GM21737 (cell line): ENCODE measurements around the gene KCTD15.

Experiments used
- ATAC-seq: cut with Tn5 transposase; IDR thresholded peaks from one replicate; pipeline ENCODE4 v1.9.1; 2021; ENCODE audit warnings: mild to moderate bottlenecking, moderate library complexity; ENCODE audit not compliant: unreplicated experiment

The KCTD15 gene

DNA sequence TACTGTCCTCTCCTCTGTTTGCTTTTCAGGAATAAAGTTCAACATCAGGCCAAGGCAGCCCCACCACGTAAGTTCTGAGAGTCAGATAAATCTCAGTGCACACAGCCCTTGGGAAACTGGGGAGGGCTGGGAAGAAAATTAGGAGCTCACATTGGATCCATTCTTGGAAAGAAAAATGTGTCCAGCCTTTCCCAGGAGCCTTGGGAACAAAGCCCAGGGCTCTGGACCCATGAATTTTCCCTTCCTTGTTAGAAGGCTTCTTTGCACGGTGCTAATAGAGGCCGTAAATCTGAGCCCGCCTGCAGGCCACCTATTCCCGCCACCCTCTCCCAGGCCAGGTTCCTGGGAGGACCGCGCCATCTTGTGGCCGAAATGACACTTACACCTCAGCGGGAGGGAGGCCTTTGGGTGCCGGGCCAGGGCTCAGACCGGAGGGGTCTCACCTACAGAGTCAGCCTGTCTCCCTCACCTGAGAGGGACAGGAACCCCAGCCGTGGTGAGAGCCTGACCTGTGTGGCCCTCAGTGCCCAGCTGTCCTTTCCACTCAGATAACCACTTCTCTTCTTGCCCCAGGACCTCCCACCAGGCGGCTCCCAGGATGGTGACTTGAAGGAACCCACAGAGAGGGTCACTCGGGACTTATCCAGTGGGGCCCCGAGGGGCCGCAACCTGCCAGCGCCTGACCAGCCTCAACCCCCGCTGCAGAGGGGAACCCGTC, 25.1 kb upstream of the KCTD15 start:
- ATAC-seq, result no peak

DNA sequence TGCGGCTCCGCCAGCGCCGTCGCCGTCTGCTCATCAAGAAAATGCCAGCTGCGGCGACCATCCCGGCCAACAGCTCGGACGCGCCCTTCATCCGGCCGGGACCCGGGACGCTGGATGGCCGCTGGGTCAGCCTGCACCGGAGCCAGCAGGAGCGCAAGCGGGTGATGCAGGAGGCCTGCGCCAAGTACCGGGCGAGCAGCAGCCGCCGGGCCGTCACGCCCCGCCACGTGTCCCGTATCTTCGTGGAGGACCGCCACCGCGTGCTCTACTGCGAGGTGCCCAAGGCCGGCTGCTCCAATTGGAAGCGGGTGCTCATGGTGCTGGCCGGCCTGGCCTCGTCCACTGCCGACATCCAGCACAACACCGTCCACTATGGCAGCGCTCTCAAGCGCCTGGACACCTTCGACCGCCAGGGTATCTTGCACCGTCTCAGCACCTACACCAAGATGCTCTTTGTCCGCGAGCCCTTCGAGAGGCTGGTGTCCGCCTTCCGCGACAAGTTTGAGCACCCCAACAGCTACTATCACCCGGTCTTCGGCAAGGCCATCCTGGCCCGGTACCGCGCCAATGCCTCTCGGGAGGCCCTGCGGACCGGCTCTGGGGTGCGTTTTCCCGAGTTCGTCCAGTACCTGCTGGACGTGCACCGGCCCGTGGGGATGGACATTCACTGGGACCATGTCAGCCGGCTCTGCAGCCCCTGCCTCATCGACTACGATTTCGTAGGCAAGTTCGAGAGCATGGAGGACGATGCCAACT, 24.4 kb upstream of the KCTD15 start:
- ATAC-seq, result no peak

DNA sequence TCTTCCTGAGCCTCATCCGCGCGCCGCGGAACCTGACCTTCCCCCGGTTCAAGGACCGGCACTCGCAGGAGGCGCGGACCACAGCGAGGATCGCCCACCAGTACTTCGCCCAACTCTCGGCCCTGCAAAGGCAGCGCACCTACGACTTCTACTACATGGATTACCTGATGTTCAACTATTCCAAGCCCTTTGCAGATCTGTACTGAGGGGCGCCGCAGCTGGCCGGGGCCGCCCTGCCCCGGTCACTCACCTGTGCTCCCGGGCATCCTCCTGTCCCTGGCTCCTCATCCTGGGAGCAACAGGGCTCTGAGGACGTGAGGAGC, 23.9 kb upstream of the KCTD15 start:
- ATAC-seq, result no peak

DNA sequence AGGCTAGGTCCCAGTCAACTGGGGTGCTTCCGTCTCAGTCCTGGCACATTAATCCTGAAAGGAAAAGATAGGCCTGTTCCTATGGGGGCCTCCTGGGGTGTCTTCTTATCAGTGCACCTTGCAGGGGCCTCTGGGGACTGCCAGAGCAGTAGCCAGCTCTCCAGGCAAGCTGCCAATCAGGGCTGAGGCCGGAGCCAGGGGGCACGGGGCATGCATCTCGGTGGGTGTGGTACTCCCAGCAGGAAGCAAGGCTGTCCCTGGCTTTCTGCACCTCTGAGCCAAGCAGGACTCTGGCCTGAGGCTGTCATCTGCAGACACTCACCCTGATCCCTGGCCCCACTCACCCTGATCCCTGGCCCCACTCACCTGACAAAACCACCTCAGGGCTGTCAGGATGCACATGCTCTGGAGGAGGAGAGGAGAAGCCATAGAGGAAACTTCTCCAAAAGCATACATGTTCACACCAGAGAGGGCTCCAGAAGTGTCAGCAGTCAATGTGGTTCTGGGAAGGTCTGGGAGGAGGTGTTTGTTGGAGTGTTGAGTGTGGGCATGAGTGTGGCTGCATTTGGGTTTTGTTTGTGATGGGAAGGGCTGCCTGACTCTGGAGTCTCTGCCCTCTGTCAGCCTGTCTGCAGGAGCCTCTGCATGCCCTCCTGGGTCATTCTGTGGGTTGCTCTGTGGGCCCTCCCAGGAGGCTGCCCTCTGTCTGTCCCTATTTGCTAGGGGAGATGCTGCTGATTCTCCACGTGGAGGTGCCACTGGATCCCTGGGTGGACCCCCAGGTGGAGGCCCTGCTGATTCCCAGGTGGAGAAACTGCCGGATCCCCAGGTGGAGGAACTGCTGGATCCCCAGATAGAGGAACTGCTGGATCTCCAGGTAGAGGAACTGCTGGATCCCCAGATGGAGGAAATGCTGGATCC, 22.7 kb upstream of the KCTD15 start:
- ATAC-seq, result no peak

DNA sequence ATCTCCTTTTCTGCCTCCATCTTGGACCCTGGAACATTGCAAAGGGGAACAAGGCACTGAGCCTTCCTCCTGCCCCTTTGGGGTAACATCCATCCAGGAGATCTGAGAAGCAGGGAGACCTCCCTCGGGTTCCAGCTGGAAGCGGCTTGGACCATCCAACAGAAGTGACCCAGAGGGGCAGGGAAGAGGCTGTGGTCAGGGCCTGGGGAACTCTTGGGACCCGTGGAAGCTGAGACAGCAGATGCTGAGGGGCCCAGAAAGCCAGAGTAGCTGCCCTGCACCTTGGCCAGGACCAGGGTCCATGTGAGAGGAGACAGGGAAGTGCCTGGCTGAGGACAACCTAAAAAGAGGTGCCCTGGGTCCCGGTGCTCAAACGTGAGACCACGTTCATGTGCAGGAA, 21.9 kb upstream of the KCTD15 start:
- no peak for ATAC-seq

DNA sequence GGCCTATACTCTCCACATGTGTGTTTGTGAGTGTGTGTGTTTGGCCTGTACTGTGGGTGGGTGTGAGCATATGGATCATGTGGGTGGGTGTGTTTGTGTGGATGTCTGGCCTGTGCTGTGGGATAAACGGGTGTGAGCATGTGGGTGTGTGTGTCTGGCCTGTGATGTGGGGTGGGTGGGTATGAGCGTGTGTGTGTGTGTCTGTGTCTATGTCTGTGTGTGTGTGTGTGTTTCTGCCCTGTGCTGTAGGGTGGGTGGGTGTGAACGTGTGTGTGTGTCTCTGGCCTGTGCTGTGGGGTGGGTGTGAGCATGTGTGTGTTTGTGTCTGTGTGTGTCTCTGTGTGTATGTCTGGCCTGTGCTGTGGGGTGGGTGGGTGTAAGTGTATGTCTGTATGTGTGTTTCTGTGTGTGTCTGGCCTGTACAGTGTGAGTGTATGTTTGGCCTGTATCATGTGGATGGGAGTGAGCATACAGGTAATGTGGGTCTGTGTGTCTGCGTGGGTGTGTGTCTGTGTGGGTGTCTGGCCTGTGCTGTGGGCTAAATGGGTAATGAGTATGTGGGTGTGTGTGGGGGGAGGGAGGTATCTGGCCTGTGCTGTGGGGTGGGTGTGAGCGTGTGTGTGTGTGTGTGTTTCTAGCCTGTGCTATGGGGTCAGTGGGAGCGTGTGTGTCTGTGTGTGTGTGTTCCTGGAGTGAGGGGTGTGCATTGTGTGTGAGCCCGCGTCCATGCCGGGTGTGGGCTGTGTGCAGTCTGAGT, 20.8 kb upstream of the KCTD15 start:
- ATAC-seq, result no peak

DNA sequence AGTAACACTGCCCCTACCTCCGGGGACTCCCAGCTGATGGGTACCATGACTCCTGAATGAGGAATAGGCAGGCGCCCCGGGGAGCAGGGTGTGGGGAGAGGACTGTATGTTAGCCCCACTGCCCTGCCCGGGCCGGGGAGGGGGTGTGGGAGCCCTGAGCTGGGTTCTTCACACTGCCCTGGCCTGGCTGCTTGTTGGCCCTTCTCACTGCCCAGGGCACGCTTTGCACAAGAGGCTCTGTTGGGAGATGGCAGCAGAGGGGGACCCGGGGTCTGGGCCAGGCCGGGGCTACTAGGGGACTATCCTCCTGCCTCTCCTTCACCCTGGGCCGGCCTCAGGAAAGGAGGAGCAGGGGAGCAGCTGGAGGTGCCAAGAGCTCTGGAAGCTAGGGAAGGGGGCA, 19.3 kb upstream of the KCTD15 start:
- ATAC-seq, result no peak

DNA sequence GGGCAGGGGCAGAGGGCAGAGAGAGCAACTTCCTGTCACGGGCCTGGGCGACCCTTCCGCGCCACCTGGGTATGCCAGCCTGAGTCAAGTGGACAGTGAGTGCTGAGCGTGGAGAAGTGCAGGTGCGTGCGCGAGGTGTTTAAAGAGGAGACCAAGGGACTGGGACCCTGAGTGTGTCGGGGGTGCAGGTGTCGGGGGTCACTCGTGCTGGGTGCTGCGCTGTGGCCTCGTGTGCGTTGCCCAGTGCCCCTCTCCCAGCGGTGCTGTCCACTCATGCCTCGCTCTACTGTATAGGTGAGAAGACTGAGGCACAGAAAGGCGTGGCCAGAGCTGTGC, 18.9 kb upstream of the KCTD15 start:
- no peak for ATAC-seq

DNA sequence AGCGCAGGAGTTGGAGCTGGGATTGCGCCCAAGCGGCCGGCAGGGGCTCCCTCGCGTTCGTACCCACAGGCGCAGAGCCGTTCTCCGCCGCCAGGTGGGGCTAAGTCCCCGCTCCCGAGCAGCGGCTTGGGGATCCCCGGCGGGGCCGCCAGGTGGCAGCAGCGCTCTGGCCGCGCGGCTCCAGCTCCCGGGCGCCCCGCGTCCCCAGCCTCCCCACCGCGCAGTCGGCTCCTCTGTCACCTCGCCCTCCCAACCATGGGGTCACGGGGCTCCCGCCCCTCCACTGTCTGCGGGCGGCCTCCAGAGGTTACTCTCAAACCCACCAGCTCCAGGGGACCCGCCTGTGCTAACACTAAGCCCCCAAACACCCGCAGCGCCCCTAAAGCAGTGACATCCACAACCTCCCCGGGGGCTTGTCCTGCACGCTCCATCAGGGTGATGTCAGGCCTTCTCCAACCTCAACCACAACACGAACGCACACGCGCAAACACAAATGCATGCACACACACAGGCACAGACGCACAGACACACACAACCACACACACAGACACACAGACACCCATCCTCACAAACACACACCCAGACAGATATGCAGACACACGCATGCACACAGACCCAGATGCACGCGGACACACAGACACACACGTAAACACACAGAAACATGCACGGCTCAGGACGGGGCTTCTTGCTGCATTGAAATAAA, 18.4 kb upstream of the KCTD15 start:
- no peak for ATAC-seq

DNA sequence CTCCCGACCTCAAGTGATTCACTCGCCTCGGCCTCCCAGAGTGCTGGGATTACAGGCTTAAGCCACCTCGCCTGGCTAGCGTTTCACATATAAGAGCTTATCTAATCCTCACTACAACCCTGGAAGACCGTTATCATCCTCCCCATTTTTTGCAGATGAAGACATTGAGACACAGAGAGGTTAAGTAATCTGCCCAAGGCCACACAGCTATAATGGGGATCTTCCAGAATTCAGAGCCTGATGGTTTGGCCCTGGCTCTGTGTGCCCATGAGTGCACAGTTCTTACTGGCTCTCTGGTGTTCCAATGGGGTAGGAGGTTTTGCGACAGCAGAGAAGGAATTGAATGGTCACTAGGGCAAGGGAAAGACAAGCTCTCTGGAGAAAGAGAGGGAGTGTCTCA, 16.8 kb upstream of the KCTD15 start:
- ATAC-seq, result no peak

DNA sequence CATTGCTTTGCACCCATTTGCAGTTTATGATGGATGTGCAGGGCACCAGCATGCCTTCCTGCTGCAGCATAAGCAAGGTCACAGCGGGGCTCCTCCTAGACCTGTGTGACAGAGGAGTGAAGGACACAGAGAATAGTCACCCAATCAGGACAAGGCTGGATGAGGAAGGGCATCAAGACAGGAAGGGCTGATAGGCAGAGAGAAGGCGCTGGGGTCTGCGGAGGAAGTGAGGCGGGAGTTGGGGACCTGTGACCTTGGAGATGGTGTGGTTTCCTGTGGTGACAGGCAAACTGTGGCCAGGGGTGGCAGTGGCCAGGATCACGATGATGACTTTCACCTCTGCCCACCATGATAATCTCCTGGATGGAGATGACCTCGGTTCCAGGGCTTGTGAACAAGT, 16.4 kb upstream of the KCTD15 start:
- ATAC-seq, result no peak

DNA sequence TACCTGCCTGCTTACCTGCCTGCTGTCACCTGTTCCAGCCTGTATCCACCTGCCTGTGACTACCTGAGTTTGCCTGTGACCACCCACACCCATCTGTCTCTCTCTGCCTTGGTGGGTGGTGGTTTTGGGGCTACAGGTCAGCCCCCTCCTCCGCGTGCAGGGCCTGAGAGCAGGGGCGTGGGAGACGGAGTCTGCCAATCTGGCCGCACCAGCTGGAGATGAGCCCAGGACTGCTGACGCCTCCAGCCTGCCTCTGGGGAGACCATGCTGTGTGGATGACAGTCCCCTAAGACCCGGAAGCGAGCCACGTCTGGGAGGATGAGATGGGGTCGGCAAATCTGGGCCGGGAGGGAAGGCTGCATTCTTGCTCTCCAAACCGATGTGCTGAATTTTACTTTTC, 15.9 kb upstream of the KCTD15 start:
- ATAC-seq, result no peak

DNA sequence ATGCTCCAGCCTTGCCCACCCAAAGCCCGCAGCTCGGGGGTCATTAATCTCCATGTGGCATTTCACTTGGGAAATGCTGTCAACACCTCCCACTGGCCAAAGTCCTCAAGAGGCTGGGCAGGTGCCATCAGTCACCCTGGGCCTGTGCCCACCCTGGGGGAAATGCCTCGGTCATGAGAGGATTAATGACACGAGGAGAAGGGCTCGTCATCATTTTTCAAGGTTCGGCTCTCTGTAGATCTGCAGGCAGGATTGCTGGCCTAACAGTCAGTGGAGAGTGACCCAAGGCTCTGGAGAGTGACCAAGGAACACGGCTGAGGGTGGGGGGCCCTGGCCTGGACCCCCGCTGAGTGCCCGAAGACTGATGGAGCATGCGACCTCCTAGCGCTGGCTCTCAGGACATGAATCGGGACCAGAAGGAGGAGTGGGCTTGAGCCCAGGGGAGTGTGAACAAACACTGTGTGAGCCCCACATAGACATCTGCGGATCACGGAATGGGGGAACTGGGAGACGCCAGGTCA, 15.2 kb upstream of the KCTD15 start:
- ATAC-seq, result no peak

DNA sequence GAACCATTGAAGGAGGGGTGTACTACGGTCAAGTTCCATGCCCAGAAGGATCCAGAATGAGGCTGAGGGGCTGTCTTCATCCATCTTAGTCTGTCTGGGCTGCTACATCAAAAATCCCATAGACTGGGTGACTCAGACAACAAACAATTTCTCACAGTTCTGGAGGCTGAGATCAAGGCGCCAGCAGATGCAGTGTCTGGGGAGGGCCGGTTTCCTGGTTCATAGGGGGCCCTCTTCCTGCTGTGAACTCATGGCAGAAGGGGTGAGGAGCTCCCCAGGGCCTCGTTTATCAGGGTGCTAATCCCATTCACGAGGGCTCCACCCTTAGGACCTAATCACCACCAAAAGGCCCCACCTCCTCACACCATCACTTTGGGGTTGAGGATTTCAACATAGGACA, 14.7 kb upstream of the KCTD15 start:
- ATAC-seq, result no peak

DNA sequence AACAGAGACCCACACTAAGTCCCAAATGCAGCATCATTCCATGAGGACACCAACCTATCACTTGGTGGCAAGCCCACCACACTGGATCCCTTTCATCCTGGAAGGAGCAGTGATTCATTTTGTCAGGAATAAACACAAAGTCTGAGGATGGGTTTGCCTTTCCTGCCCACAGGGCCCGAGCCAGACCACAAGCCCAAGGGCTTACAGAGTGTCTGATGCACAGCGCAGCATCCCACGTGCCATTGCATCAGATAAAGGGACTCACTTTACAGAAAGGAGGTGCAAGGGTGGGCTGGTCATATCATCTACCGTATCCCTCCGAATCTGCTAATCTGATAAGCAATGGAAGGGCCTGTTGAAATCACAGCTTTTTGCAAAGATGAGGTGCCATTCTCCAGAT, 12.2 kb upstream of the KCTD15 start:
- ATAC-seq, result no peak

DNA sequence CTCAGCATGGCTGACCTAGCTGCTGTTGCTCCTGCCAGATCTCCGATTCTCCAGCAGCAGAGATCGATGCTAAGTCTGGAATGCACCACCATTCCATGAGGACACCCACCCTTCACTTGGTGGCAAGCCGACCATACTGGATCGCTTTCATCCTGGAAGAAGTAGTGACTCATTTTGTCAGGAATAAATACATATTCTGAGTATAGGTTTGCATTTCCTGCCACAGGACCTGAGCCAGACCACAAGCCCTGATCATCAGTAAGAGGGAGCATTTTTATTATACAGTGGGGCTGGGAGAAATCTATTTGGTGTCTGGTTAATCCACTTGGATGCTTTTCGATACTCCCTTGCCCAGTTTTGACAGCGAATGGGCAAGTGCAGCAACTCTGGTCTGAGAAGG, 10.9 kb upstream of the KCTD15 start:
- ATAC-seq, result no peak

DNA sequence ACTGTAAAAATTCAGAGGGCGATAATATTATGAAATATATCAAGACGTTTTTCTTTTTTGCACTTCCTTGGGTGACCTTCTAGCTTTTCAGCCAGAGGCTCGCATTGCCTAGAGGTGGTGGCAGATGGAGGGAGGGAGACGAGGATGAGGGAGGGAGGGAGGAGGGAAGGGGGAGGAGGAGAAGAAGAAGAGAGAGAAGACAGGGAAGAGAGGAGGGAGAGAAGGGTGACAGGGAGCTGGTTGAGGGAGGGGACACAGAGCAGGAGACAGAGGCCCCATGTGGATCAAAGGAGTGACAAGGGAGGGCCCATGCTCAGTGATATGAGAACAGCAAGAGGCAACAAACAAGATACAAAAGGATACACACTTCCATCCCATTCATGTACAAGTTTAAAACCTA, 8.0 kb upstream of the KCTD15 start:
- ATAC-seq, result no peak

DNA sequence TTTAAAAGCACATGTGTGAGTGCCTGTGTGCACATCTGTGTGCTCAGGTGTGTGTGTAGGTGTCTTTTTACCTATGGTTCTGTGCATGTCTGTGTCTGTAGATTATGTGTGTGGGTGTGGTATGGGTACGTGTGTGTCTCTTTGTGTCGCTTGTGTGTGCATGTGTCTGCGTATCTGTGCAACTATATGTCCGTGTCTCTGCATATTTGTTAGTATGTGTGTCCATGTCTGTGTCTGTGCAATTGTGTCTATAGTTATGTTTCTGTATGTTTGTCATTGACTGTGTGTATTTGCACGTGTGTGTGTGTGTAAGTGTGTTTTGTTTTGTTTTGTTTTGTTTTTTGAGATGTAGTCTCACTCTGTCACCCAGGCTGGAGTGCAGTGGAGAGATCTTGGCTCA, 7.3 kb upstream of the KCTD15 start:
- no peak for ATAC-seq

DNA sequence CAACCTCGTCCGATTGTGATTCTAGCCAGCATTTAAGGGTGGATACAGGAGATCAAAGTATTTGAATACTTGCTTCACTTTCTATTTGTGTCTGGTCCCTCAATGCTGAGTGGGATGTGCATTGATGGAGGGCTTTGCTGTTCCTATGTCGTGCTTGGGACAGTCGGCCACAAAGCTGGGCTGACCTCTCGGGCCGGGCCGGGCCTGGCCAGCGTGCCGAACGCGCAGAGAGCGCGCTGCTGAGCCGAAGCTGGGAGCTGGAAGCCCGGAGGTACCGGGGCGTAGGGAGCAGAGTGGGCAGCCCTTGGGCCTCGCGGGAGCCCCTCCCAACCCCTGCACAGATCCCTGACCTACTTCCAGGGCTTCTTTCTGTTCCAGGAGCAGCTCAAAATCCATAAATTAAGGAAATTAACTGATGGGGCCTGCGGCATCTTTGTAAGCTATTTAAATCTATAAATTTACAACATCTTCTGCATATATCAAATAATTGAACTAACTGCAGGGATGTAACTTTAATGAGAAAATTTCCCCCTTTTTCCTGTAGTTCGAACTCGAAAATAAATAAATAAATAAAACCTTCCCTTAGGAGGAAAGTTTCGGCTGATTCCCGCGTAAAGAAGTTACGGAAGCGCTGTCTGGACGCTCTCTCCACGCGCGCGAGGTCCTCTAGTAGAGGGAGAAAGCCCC, 1.8 kb upstream of the KCTD15 start:
- ATAC-seq, result no peak
